Ishikawa (cell line): Measurements from ENCODE around the gene TESPA1.

Source experiments
- CEBPB ChIP-seq: IDR thresholded peaks from 2 replicates; pipeline ENCODE4 v1.6.1; 2012
- CREB1 ChIP-seq: IDR thresholded peaks from 2 replicates; pipeline ENCODE4 v1.6.1; 2012; ENCODE audit warnings: low read depth
- EGR1 ChIP-seq: IDR thresholded peaks from 2 replicates; pipeline ENCODE4 v1.6.1; 2012
- EP300 ChIP-seq: IDR thresholded peaks from 2 replicates; pipeline ENCODE4 v1.6.1; 2012; ENCODE audit warnings: borderline replicate concordance
- FOXM1 ChIP-seq: IDR thresholded peaks from 2 replicates; pipeline ENCODE4 v1.6.1; 2012; ENCODE audit warnings: low read depth, borderline replicate concordance
- NFIC ChIP-seq: IDR thresholded peaks from 2 replicates; pipeline ENCODE4 v1.6.1; 2012
- RAD21 ChIP-seq: IDR thresholded peaks from 2 replicates; pipeline ENCODE4 v1.6.1; 2012; ENCODE audit warnings: low read depth
- TAF1 ChIP-seq: IDR thresholded peaks from 2 replicates; pipeline ENCODE4 v1.6.1; 2012; ENCODE audit warnings: low read depth, mild to moderate bottlenecking
- TCF12 ChIP-seq: IDR thresholded peaks from 2 replicates; pipeline ENCODE4 v1.6.1; 2012; ENCODE audit warnings: low read depth
- TEAD4 ChIP-seq: IDR thresholded peaks from 2 replicates; pipeline ENCODE4 v1.6.1; 2012
- YY1 ChIP-seq: IDR thresholded peaks from 2 replicates; pipeline ENCODE4 v1.6.1; 2012; ENCODE audit warnings: low read depth
- ZBTB7A ChIP-seq: IDR thresholded peaks from 2 replicates; pipeline ENCODE4 v1.6.1; 2012; ENCODE audit warnings: low read depth
- TF ChIP-seq, protein P1 (sequence below): IDR thresholded peaks from 2 replicates; pipeline ENCODE4 v1.6.1; 2012; ENCODE audit warnings: low read depth, mild to moderate bottlenecking
- TF ChIP-seq, protein P2 (sequence below): IDR thresholded peaks from 2 replicates; pipeline ENCODE4 v1.6.1; 2012
- TF ChIP-seq, protein P3 (sequence below): IDR thresholded peaks from 2 replicates; pipeline ENCODE4 v1.6.1; 2012

The TESPA1 gene

DNA sequence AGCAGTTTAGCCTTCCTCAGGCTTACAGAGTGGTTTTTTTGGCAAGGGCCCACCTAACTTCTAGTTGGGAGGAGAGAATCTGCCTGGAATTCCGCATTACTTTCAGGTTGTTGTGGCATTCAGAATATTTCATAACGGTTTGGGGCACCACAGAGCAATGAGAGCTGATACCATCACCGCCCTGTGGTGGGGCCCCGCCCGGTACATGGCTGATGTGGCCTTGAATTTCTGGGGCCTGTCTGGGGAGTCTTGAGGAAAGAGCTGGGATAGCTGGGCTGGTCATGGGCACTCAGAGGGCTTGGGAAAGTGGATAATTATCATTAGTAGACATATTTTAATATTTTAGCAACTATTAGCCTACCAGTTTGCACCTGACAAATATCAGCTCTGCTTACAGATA is 4.2 kb downstream of the TESPA1 start:
- TF ChIP-seq TEAD4 (no peak), CREB1 (no peak), TAF1 (no peak), ZBTB7A (no peak), FOXM1 (no peak)
- TF ChIP-seq, protein P1, sequence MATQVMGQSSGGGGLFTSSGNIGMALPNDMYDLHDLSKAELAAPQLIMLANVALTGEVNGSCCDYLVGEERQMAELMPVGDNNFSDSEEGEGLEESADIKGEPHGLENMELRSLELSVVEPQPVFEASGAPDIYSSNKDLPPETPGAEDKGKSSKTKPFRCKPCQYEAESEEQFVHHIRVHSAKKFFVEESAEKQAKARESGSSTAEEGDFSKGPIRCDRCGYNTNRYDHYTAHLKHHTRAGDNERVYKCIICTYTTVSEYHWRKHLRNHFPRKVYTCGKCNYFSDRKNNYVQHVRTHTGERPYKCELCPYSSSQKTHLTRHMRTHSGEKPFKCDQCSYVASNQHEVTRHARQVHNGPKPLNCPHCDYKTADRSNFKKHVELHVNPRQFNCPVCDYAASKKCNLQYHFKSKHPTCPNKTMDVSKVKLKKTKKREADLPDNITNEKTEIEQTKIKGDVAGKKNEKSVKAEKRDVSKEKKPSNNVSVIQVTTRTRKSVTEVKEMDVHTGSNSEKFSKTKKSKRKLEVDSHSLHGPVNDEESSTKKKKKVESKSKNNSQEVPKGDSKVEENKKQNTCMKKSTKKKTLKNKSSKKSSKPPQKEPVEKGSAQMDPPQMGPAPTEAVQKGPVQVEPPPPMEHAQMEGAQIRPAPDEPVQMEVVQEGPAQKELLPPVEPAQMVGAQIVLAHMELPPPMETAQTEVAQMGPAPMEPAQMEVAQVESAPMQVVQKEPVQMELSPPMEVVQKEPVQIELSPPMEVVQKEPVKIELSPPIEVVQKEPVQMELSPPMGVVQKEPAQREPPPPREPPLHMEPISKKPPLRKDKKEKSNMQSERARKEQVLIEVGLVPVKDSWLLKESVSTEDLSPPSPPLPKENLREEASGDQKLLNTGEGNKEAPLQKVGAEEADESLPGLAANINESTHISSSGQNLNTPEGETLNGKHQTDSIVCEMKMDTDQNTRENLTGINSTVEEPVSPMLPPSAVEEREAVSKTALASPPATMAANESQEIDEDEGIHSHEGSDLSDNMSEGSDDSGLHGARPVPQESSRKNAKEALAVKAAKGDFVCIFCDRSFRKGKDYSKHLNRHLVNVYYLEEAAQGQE: no peak
- TF ChIP-seq, protein P2, sequence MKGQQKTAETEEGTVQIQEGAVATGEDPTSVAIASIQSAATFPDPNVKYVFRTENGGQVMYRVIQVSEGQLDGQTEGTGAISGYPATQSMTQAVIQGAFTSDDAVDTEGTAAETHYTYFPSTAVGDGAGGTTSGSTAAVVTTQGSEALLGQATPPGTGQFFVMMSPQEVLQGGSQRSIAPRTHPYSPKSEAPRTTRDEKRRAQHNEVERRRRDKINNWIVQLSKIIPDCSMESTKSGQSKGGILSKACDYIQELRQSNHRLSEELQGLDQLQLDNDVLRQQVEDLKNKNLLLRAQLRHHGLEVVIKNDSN: no peak

DNA sequence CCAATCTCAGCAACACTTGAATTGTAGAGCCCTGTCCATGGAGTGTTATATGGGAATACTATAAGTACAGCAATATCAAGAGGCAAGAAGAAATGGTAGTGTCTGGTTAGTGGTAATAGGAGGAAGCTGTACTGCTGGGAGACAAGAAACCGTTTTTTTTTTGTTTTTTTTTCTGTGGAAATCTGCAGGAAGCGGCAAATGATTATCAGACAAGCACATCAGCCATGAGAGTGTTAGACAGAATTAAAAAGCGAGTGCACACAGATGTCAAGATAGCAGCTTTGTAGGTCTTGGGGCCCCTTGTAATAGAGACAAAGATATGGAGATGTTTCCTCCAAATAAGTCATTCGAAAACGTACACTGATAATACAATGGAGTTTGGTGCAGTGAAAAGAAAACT is 6.7 kb downstream of the TESPA1 start:
- no peak for TF ChIP-seq TAF1
- TF ChIP-seq TCF12: no peak
- TF ChIP-seq TEAD4: no peak
- no peak for TF ChIP-seq EP300
- TF ChIP-seq RAD21: no peak
- TF ChIP-seq, protein P3, sequence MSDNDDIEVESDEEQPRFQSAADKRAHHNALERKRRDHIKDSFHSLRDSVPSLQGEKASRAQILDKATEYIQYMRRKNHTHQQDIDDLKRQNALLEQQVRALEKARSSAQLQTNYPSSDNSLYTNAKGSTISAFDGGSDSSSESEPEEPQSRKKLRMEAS: no peak
- TF ChIP-seq NFIC: no peak
- TF ChIP-seq FOXM1: no peak
- TF ChIP-seq, protein P2: no peak
- no peak for TF ChIP-seq YY1
- TF ChIP-seq, protein P1: no peak
- no peak for TF ChIP-seq ZBTB7A
- no peak for TF ChIP-seq EGR1
- TF ChIP-seq CREB1: no peak

DNA sequence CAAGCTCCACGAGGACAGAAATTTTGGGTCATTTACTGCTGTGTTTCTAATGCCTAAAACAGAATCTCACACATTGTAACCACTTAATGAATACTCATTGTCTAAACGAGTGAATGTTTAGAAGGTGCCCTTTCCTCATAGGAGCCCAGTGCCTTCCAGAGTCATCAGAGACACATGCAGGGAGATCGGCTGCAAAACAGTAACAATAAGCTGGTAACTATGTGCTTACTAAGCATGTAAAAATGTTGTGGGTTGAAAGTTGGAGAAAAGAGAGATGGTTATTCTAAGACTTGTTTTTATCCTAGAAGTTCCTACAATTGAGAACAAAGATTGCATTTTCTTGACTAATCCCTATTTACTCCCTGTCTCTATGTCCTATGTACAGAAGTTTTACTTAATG is 7.4 kb downstream of the TESPA1 start:
- TF ChIP-seq ZBTB7A: no peak
- TF ChIP-seq CREB1: no peak
- TF ChIP-seq YY1: no peak
- TF ChIP-seq TEAD4: no peak
- TF ChIP-seq RAD21: no peak
- TF ChIP-seq, protein P2: no peak
- TF ChIP-seq TAF1: no peak
- TF ChIP-seq, protein P1: no peak
- no peak for TF ChIP-seq CEBPB
- TF ChIP-seq EGR1: no peak
- no peak for TF ChIP-seq FOXM1
- no peak for TF ChIP-seq NFIC

DNA sequence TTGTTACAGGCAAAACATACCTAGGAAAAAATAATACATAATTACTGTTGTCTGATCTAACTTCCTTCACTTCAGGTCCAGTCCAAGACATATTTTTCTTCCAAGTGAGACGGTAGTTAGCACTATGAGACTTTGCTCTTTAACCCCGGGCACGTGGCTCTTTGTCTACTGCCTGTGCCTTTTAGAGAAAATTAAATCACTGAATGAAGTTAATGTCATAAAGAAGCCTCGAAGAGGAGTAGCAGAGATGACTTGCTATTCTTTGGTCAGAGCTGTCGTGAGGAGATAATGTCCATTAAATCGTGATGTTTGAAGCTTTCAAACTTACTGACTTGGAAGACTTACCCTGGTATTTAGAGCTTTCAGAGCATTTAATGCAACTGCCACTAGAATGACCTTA is 8.7 kb downstream of the TESPA1 start:
- TF ChIP-seq CEBPB: no peak
- no peak for TF ChIP-seq YY1
- TF ChIP-seq TEAD4: no peak
- TF ChIP-seq, protein P2: no peak
- TF ChIP-seq RAD21: no peak
- no peak for TF ChIP-seq TAF1
- no peak for TF ChIP-seq TCF12
- TF ChIP-seq, protein P3: no peak
- TF ChIP-seq EGR1: no peak
- no peak for TF ChIP-seq CREB1
